SK-N-SH treated with all-trans-retinoic acid at 6 μM for 48 hours (cell line): ENCODE measurements around the gene TMEM181.
"Not testable (repeated sequence)": the region's sequence is repeated elsewhere in the genome, so short reads cannot be mapped to it uniquely, and the experiment has no call there.

ENCODE experiments used
- ATAC-seq: fragments of 200-7000 bp; cut with Tn5 transposase; 3 replicates; pipeline ENCODE4 v1.9.1; 2020; ENCODE audit warnings: mild to moderate bottlenecking, moderate library complexity
- ARNTL ChIP-seq: fragments of 450-650 bp; formaldehyde crosslinking; IDR thresholded peaks from 2 replicates; pipeline ENCODE4 v1.5.0; 2020; ENCODE audit warnings: low read depth, mild to moderate bottlenecking, moderate library complexity, borderline replicate concordance
- BACH2 ChIP-seq: fragments of 250-450 bp; sonication (Bioruptor Pico); IDR thresholded peaks from 2 replicates; pipeline ENCODE4 v1.9.0; 2021; ENCODE audit warnings: mild to moderate bottlenecking, borderline replicate concordance
- CREB5 ChIP-seq: fragments of 250-450 bp; sonication (Bioruptor Pico); IDR thresholded peaks from 2 replicates; pipeline ENCODE4 v1.5.1; 2020; ENCODE audit warnings: low read depth, mild to moderate bottlenecking, moderate library complexity
- CSDC2 ChIP-seq: fragments of 250-450 bp; sonication (Bioruptor Pico); IDR thresholded peaks from 2 replicates; pipeline ENCODE4 v1.5.0; 2020; ENCODE audit warnings: mild to moderate bottlenecking, moderate library complexity
- ESRRG ChIP-seq: fragments of 250-450 bp; sonication (Bioruptor Pico); IDR thresholded peaks from 2 replicates; pipeline ENCODE4 v1.6.1; 2021; ENCODE audit warnings: mild to moderate bottlenecking
- GLIS3 ChIP-seq: fragments of 250-450 bp; sonication (Bioruptor Pico); IDR thresholded peaks from 2 replicates; pipeline ENCODE4 v1.5.0; 2020; ENCODE audit warnings: mild to moderate bottlenecking, moderate library complexity
- ISL1 ChIP-seq: fragments of 250-450 bp; sonication (Bioruptor Pico); IDR thresholded peaks from 2 replicates; pipeline ENCODE4 v2.1.2; 2022; ENCODE audit warnings: mild to moderate bottlenecking, moderate library complexity
- OSR1 ChIP-seq: fragments of 250-450 bp; sonication (Bioruptor Pico); IDR thresholded peaks from 2 replicates; pipeline ENCODE4 v1.8.0; 2022; ENCODE audit warnings: moderate library complexity, mild to moderate bottlenecking, inconsistent platforms
- PATZ1 ChIP-seq: fragments of 250-450 bp; sonication (Bioruptor Pico); IDR thresholded peaks from 2 replicates; pipeline ENCODE4 v1.8.0; 2020; ENCODE audit warnings: mild to moderate bottlenecking, moderate library complexity, borderline replicate concordance
- POU6F1 ChIP-seq: fragments of 250-450 bp; sonication (Bioruptor Pico); IDR thresholded peaks from 2 replicates; pipeline ENCODE4 v1.8.0; 2021; ENCODE audit warnings: low read depth, mild to moderate bottlenecking, moderate library complexity, borderline replicate concordance
- SNAI2 ChIP-seq: fragments of 250-450 bp; sonication (Bioruptor Pico); IDR thresholded peaks from 2 replicates; pipeline ENCODE4 v1.5.0; 2020; ENCODE audit warnings: mild to moderate bottlenecking, moderate library complexity
- TCF4 ChIP-seq: fragments of 250-450 bp; sonication (Bioruptor Pico); IDR thresholded peaks from 2 replicates; pipeline ENCODE4 v1.8.0; 2021; ENCODE audit warnings: mild to moderate bottlenecking, moderate library complexity, borderline replicate concordance
- TOX ChIP-seq: fragments of 250-450 bp; sonication (Bioruptor Pico); IDR thresholded peaks from 2 replicates; pipeline ENCODE4 v1.8.0; 2021; ENCODE audit warnings: mild to moderate bottlenecking, moderate library complexity, borderline replicate concordance
- ZC3H10 ChIP-seq: fragments of 250-450 bp; sonication (Bioruptor Pico); IDR thresholded peaks from 2 replicates; pipeline ENCODE4 v1.5.1; 2021; ENCODE audit warnings: mild to moderate bottlenecking, moderate library complexity
- ZFP3 ChIP-seq: fragments of 250-450 bp; sonication (Bioruptor Pico); IDR thresholded peaks from 2 replicates; pipeline ENCODE4 v1.5.0; 2020; ENCODE audit warnings: mild to moderate bottlenecking, moderate library complexity
- ZFP30 ChIP-seq: fragments of 450-650 bp; formaldehyde crosslinking; IDR thresholded peaks from 2 replicates; pipeline ENCODE4 v1.5.0; 2022; ENCODE audit warnings: mild to moderate bottlenecking, moderate library complexity
- ZNF565 ChIP-seq: fragments of 450-650 bp; formaldehyde crosslinking; conservative IDR thresholded peaks from 2 replicates; pipeline ENCODE4 v1.5.0; 2020; ENCODE audit warnings: low read depth, mild to moderate bottlenecking, moderate library complexity
- ZNF70 ChIP-seq: fragments of 450-650 bp; formaldehyde crosslinking; IDR thresholded peaks from 2 replicates; pipeline ENCODE4 v1.5.0; 2020; ENCODE audit warnings: mild to moderate bottlenecking, moderate library complexity
- ZNF8 ChIP-seq: fragments of 450-650 bp; formaldehyde crosslinking; IDR thresholded peaks from 2 replicates; pipeline ENCODE4 v1.5.0; 2020; ENCODE audit warnings: mild to moderate bottlenecking, moderate library complexity

Gene TMEM181

GRCh38 chr6:158666628-158667359, 106.9 kb downstream of the TMEM181 start:
- ATAC-seq, result no peak
- no peak for TF ChIP-seq GLIS3

- ATAC-seq, result no peak
These were observed 107.6 kb downstream of the TMEM181 start for GRCh38 chr6:158667360-158667981.

GRCh38 chr6:158668707-158669103, 108.8 kb downstream of the TMEM181 start:
- TF ChIP-seq ZNF565 (CRISPR knock-in tag) (no peak), TCF4 (CRISPR knock-in tag) (no peak), ZFP30 (CRISPR knock-in tag) (no peak), ZNF70 (CRISPR knock-in tag) (no peak), ZC3H10 (no peak), GLIS3 (no peak), POU6F1 (CRISPR knock-in tag) (no peak), PATZ1 (no peak)
- ATAC-seq, result no peak

More at GRCh38 chr6:158667360-158667981, 107.6 kb downstream of the TMEM181 start:
- TF ChIP-seq TOX, result no peak
- no peak for TF ChIP-seq ZNF70 (CRISPR knock-in tag)
- no peak for TF ChIP-seq OSR1
- TF ChIP-seq SNAI2, result no peak
- TF ChIP-seq ESRRG (CRISPR knock-in tag), result no peak

- ATAC-seq, result 0 out of 3 replicates have a peak, but pooled peaks have one; percentile 22
These were observed 109.5 kb downstream of the TMEM181 start for GRCh38 chr6:158669145-158670035.

GRCh38 chr6:158672119-158672518, 112.2 kb downstream of the TMEM181 start:
- not testable (repeated sequence) for ATAC-seq

More at GRCh38 chr6:158669145-158670035, 109.5 kb downstream of the TMEM181 start:
- no peak for TF ChIP-seq CSDC2 (CRISPR knock-in tag)
- TF ChIP-seq BACH2, result no peak
- no peak for TF ChIP-seq ZFP30 (CRISPR knock-in tag)

GRCh38 chr6:158672726-158673125, 112.8 kb downstream of the TMEM181 start:
- no peak for TF ChIP-seq ZFP30 (CRISPR knock-in tag)
- no peak for TF ChIP-seq GLIS3
- no peak for TF ChIP-seq ZFP3
- no peak for TF ChIP-seq ZNF8 (CRISPR knock-in tag)
- no peak for TF ChIP-seq TOX
- no peak for TF ChIP-seq ISL1 (CRISPR knock-in tag)
- TF ChIP-seq SNAI2, result no peak
- no peak for TF ChIP-seq ZNF70 (CRISPR knock-in tag)
- TF ChIP-seq CREB5 (CRISPR knock-in tag), result no peak
- TF ChIP-seq BACH2, result no peak
- TF ChIP-seq OSR1, result no peak
- no peak for TF ChIP-seq PATZ1
- TF ChIP-seq ARNTL, result no peak
- ATAC-seq, result no peak
